ENCODE data around the gene GLI1. TPM values are rescaled to one million over a fixed set of nuclear protein-coding genes. Genes with fewer than 3 reads are reported as not detected.

GLI1 gene
- total and polyA plus RNA-seq, 2 of the 13 experiments (the other 11 are each of a cell fraction or from before 2014, with no cell fraction given) = 0.09 to 0.20 TPM

- TF ChIP-seq SRY (CRISPR knock-in tag; IDR thresholded peaks at IDR 0.05) = no peak; the same call in 1 of the 2 replicates
- TF ChIP-seq NFRKB (IDR thresholded peaks at IDR 0.05) = no peak
- TF ChIP-seq ZFP90 (CRISPR knock-in tag; IDR thresholded peaks at IDR 0.05; ENCODE audit: borderline replicate concordance) = no peak; the same call in 1 of the 2 replicates
- TF ChIP-seq ZNF407 (CRISPR knock-in tag; IDR thresholded peaks at IDR 0.05; ENCODE audit: not compliant biosample characterization) = peak; percentile 68
- peak; percentile 73 for TF ChIP-seq ZGPAT (CRISPR knock-in tag; IDR thresholded peaks at IDR 0.05)
- TF ChIP-seq SYNCRIP (IDR thresholded peaks at IDR 0.05; ENCODE audit: insufficient read depth, low read depth, low read length) = no peak
- no peak for TF ChIP-seq AGO2 (optimal IDR thresholded peaks at IDR 0.05; ENCODE audit: low read depth, low read length)
- TF ChIP-seq ZNF513 (CRISPR knock-in tag; conservative IDR thresholded peaks at IDR 0.05) = no peak
- TF ChIP-seq AKAP8 (CRISPR knock-in tag; IDR thresholded peaks at IDR 0.05) = no peak; the same call in 1 of the 2 replicates
- peak; percentile 80; the same call in 1 of the 2 replicates for TF ChIP-seq ZNF749 (CRISPR knock-in tag; IDR thresholded peaks at IDR 0.05; ENCODE audit: borderline replicate concordance)
- no peak for TF ChIP-seq IRF1 (CRISPR knock-in tag; IDR thresholded peaks at IDR 0.05; ENCODE audit: low read depth)
- TF ChIP-seq ZBTB21 (CRISPR knock-in tag; IDR thresholded peaks at IDR 0.05) = no peak
- TF ChIP-seq ZNF788 (CRISPR knock-in tag; IDR thresholded peaks at IDR 0.05; ENCODE audit: borderline replicate concordance) = peak; percentile 81; the same call in 1 of the 2 replicates
- TF ChIP-seq ZNF614 (CRISPR knock-in tag; IDR thresholded peaks at IDR 0.05; ENCODE audit: borderline replicate concordance) = peak; percentile 31; the same call in 1 of the 2 replicates
Measured at GRCh38 chr12:57454566-57455373, 4.8 kb upstream of the GLI1 start, which contains the start of gene INHBE (continued).

Data from HepG2 (cell line).